A673 (cell line): ENCODE results near the gene ACAD9. TPM values are rescaled to one million over a fixed set of nuclear protein-coding genes. Genes with fewer than 3 reads are reported as not detected.

ENCODE experiments used
- BruUV-seq: library from RNA; stranded (reverse); fragments of 400-500 nt; replicated peaks from 2 replicates; lab custom pipeline; 2021; lab: Mats Ljungman, UMichigan
- CTCF ChIA-PET: fragments of 300-600 bp; sonication (Branson Sonifier 250); formaldehyde crosslinking; loops from one replicate; lab custom pipeline; 2022; ENCODE audit warnings: antibody characterized with exemption; lab: Charles Lee
- POLR2A ChIA-PET: fragments of 300-600 bp; sonication (Branson Sonifier 250); formaldehyde crosslinking; loops from one replicate; lab custom pipeline; 2022; ENCODE audit warnings: antibody characterized with exemption; ENCODE audit not compliant: low non-redundant PET; lab: Charles Lee
- DNase-seq: peaks from one replicate; pipeline ENCODE4 v3.0.0-alpha.2; 2015; ENCODE audit warnings: low spot score
- H3K27ac ChIP-seq: fragments of 200-600 bp; sonication (generic); 2 replicates; pipeline ENCODE4 v1.5.1; 2016; ENCODE audit warnings: mixed run types, low read depth, mild to moderate bottlenecking, mixed read lengths, antibody characterized with exemption, low read length; ENCODE audit not compliant: poor library complexity, severe bottlenecking
- H3K27me3 ChIP-seq: fragments of 200-600 bp; sonication (generic); replicated peaks from 2 replicates; pipeline ENCODE4 v1.6.1; 2017; ENCODE audit warnings: mixed run types, low read depth, mild to moderate bottlenecking, mixed read lengths, antibody characterized with exemption, low read length; ENCODE audit not compliant: insufficient read depth, poor library complexity
- H3K36me3 ChIP-seq: fragments of 200-600 bp; sonication (generic); 2 replicates; pipeline ENCODE4 v1.6.1; 2016; ENCODE audit warnings: mixed run types, mild to moderate bottlenecking, mixed read lengths, antibody characterized with exemption, low read length; ENCODE audit not compliant: insufficient read depth, poor library complexity, severe bottlenecking
- H3K4me1 ChIP-seq: fragments of 200-600 bp; sonication (generic); 2 replicates; pipeline ENCODE4 v1.6.1; 2017; ENCODE audit warnings: mixed run types, mild to moderate bottlenecking, mixed read lengths, antibody characterized with exemption, low read length; ENCODE audit not compliant: insufficient read depth, poor library complexity, severe bottlenecking
- H3K4me3 ChIP-seq: fragments of 200-600 bp; sonication (generic); 2 replicates; pipeline ENCODE4 v1.5.1; 2016; ENCODE audit warnings: low read depth, mixed run types, mild to moderate bottlenecking, mixed read lengths, low read length; ENCODE audit not compliant: poor library complexity, severe bottlenecking
- H3K9me3 ChIP-seq: fragments of 200-600 bp; sonication (generic); 2 replicates; pipeline ENCODE4 v1.6.1; 2016; ENCODE audit warnings: mixed run types, low read depth, mild to moderate bottlenecking, mixed read lengths, antibody characterized with exemption, low read length; ENCODE audit not compliant: poor library complexity, severe bottlenecking
- EZH2 ChIP-seq: fragments of 200-600 bp; sonication (generic); IDR thresholded peaks from 2 replicates; pipeline ENCODE4 v1.6.1; 2017; ENCODE audit warnings: borderline replicate concordance, low read depth, mild to moderate bottlenecking, mixed read lengths, antibody characterized with exemption, low read length; ENCODE audit not compliant: poor library complexity, severe bottlenecking
- intact Hi-C: fragments of 100-400 bp; cut with micrococcal nuclease; formaldehyde crosslinking; loops from one replicate; pipeline ENCODE4 v1.10.0; 2022; ENCODE audit not compliant: unreplicated experiment
- total RNA-seq: library from RNA; stranded (reverse); gene quantifications from 2 replicates; pipeline ENCODE4 v1.2.3, GENCODE V29; 2021
- TF ChIP-seq, protein P1 (sequence below): fragments of 300-800, 200-600 bp; sonication (generic); conservative IDR thresholded peaks from 2 replicates; pipeline ENCODE4 v1.5.1; 2017; ENCODE audit warnings: low read depth, mild to moderate bottlenecking, antibody characterized with exemption, low read length, moderate library complexity, mixed read lengths

The ACAD9 gene
- total RNA-seq, 1 experiment from 2014 or later, result 54.5 TPM

DNA sequence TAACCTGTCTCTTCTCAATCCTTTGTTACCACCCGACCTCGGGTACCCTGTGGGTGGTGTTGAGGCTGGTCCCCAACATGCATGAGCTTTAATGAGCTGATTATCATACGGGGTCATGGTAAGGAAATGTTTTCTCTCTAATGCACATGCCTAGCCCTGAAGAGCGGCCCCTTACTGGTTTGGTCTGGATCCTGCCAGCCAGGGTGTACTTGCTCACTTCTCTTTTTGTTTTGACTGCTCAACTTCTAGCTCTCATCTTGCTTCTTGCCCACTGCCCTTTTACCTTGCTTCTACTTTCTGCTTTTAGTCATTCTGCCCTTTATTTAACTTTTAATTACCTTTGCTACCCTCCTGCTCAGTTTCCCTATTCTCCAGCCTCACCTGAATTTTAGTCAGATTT, 44.3 kb upstream of the ACAD9 start:
- intact Hi-C loops, result no loop called here

DNA sequence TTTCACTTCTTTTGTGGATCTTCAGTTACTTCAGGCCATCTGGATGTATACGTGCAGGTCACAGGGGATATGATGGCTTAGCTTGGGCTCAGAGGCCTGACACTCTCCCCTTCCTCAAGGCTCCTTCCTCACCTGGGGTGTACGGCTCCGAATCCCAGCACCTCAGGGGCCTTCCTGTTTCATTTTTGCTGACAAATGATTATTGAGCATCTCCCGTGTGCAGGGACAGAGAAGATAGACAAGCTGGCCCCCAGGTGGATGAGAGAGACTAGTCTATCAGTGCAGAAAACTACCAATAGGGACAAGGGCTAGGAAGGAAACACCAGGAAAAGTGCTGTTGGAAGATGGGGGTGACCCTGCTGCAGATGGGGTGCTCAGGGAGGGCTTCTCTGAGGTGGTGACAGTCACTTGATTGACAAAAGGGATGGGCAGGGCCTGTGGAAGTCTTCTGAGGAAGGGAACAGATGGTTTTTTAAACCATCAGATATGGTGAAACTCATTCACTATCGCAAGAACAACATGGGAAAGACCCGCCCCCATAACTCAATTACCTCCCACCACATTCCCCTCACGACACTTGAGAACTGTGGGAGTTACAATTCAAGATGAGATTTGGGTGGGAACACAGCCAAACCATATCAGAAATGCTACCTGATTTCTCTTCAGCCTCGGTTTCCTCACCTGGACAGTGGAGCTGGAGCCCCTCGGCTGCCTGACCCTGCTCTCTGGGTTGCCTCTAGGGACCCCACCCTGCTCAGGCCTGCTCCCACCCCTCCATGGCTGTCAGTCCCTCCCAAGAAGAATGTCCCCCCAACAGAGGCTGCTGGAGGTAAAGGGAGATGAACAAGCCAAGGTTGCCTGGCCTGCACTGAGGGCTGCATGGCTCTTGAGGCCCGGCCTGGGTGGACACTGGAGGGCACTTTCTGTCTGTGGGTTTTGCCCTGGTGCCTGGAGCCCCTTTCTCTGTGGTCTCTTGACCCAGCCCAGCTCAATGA, 37.2 kb upstream of the ACAD9 start:
- TF ChIP-seq, protein P1, sequence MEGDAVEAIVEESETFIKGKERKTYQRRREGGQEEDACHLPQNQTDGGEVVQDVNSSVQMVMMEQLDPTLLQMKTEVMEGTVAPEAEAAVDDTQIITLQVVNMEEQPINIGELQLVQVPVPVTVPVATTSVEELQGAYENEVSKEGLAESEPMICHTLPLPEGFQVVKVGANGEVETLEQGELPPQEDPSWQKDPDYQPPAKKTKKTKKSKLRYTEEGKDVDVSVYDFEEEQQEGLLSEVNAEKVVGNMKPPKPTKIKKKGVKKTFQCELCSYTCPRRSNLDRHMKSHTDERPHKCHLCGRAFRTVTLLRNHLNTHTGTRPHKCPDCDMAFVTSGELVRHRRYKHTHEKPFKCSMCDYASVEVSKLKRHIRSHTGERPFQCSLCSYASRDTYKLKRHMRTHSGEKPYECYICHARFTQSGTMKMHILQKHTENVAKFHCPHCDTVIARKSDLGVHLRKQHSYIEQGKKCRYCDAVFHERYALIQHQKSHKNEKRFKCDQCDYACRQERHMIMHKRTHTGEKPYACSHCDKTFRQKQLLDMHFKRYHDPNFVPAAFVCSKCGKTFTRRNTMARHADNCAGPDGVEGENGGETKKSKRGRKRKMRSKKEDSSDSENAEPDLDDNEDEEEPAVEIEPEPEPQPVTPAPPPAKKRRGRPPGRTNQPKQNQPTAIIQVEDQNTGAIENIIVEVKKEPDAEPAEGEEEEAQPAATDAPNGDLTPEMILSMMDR, result no peak
- no peak for TF ChIP-seq EZH2
- Histone ChIP-seq H3K27ac (no peak overlapping the region), H3K4me3 (no peak overlapping the region), H3K4me1 (peaks cover 15% of the 10 kb centered on the region), H3K36me3 (no peaks in the 10 kb centered on the region), H3K9me3 (no peaks in the 10 kb centered on the region), H3K27me3 (no peaks in the 10 kb centered on the region)
- POLR2A ChIA-PET, result no interaction called here
- BruUV-seq, result no TSS peak
- intact Hi-C loops, result no loop called here
- no peak for DNase-seq
- CTCF ChIA-PET, result no interaction called here

More for the DNA sequence above, 44.3 kb upstream of the ACAD9 start:
- H3K36me3 ChIP-seq, result no peaks in the 10 kb centered on the region
- CTCF ChIA-PET, result no interaction called here
- no TSS peak for BruUV-seq
- no peak overlapping the region for H3K4me3 ChIP-seq
- POLR2A ChIA-PET, result no interaction called here
- no peaks in the 10 kb centered on the region for H3K27me3 ChIP-seq
- H3K4me1 ChIP-seq, result no peaks in the 10 kb centered on the region
- DNase-seq, result no peak
- H3K9me3 ChIP-seq, result no peaks in the 10 kb centered on the region
- H3K27ac ChIP-seq, result no peak overlapping the region
- TF ChIP-seq EZH2, result no peak
- TF ChIP-seq, protein P1, result no peak

DNA sequence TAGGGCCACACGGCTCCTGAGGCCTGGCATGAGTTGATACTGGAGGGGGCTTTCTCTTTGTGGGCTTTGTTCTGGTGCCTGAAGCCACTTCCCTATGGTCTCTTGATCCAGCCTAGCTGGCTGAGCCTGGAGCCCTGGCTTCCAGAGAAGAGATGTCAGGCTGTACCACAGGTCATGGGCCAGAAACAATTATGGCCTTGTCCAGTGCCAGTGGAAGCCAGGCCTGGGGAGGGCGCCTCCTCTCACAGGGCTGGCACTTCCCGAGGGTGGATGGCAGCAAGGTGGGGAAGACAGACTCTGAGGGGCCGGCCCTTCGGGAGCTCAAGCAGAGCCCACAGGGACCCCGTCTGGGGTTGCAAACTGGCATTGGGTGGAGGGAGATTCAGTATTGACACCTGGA, 34.9 kb upstream of the ACAD9 start:
- no peak for DNase-seq
- Histone ChIP-seq H3K4me1 (peaks cover 15% of the 10 kb centered on the region), H3K36me3 (no peaks in the 10 kb centered on the region), H3K27ac (no peak overlapping the region), H3K9me3 (no peaks in the 10 kb centered on the region), H3K27me3 (no peaks in the 10 kb centered on the region), H3K4me3 (no peak overlapping the region)
- intact Hi-C loops, result no loop called here
- ChIA-PET POLR2A (interaction anchor here (0.6 kb wide), 1 partner anchor 949 kb away, joined by 3 read pairs; no protein-coding TSS in a partner anchor), CTCF (no interaction called here)
- no TSS peak for BruUV-seq
- TF ChIP-seq, protein P1, result no peak
- TF ChIP-seq EZH2, result no peak
